Ectodermal cell (in vitro differentiated cells): ENCODE results near the gene CDH4.

Source experiments
- H3K27ac ChIP-seq: 2 replicates; pipeline ENCODE4 v1.7.0; 2013; ENCODE audit warnings: mild to moderate bottlenecking, low read depth, low read length; ENCODE audit not compliant: insufficient read depth, poor library complexity, severe bottlenecking
- H3K27me3 ChIP-seq: 2 replicates; pipeline ENCODE4 v1.7.0; 2013; ENCODE audit warnings: mild to moderate bottlenecking, low read length; ENCODE audit not compliant: insufficient read depth, control insufficient read depth, poor library complexity, severe bottlenecking
- H3K36me3 ChIP-seq: one replicate; pipeline ENCODE4 v1.7.0; 2013; ENCODE audit warnings: low read length; ENCODE audit not compliant: control insufficient read depth, insufficient read depth
- H3K4me1 ChIP-seq: one replicate; pipeline ENCODE4 v1.7.0; 2013; ENCODE audit warnings: low read length; ENCODE audit not compliant: control insufficient read depth, insufficient read depth
- H3K4me3 ChIP-seq: 2 replicates; pipeline ENCODE4 v1.7.0; 2013; ENCODE audit warnings: low read depth, low read length, control low read depth; ENCODE audit not compliant: insufficient read depth
- H3K9me3 ChIP-seq: 2 replicates; pipeline ENCODE4 v1.7.0; 2013; ENCODE audit warnings: mild to moderate bottlenecking, low read length, moderate library complexity; ENCODE audit not compliant: control insufficient read depth
- WGBS, 2 experiments: methylation state at CpG; one replicate each; pipeline ENCODE4 v1.1.7; 2013; ENCODE audit warnings: missing lambda C conversion rate in 2 of 2; 5-methylcytosine and 5-hydroxymethylcytosine counted together

The CDH4 gene

DNA sequence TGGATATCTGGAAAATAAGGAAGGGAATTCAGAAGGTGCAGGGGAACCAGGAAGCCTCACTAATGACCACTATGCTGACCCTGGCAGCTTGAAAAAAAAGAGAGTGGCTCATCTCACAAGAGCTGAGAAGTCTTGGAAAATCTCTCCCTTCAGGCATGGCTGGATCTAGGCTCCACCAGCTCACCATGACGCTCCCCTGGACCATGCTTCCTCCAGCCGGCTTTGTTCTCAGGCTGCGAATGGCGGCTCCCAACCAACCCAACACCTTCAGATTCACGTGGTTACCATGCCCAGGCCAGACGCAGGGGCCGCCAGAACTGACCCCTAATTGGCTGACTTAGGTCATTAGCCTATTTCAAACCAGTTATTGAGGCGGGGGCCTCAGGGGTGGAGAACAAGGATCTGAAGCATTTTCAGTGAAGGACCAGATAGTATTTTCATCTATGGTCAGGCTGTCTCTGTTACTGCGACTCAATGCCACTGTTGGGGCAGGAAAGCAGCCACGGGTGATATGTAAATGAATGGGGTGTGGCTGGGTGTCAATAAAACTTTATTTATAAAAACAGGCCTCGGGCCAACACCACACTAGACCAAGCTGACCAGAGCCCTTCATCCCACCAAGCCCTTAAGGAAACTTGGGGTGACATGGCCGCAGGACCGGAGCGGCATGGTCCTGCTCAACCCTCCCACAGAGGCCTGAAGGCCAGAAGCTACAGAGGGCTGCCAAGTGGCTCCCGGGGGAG lies 653.9 kb downstream of the CDH4 start:
- H3K36me3 ChIP-seq = no peaks in the 10 kb centered on the region
- H3K27ac ChIP-seq = no peak overlapping the region
- 94% methylated on average over 15 of the region's 15 CpGs for WGBS, 2 experiments
- H3K9me3 ChIP-seq = no peaks in the 10 kb centered on the region
- H3K4me3 ChIP-seq = no peak overlapping the region
- H3K27me3 ChIP-seq = no peaks in the 10 kb centered on the region
- peaks cover 6% of the 10 kb centered on the region for H3K4me1 ChIP-seq

DNA sequence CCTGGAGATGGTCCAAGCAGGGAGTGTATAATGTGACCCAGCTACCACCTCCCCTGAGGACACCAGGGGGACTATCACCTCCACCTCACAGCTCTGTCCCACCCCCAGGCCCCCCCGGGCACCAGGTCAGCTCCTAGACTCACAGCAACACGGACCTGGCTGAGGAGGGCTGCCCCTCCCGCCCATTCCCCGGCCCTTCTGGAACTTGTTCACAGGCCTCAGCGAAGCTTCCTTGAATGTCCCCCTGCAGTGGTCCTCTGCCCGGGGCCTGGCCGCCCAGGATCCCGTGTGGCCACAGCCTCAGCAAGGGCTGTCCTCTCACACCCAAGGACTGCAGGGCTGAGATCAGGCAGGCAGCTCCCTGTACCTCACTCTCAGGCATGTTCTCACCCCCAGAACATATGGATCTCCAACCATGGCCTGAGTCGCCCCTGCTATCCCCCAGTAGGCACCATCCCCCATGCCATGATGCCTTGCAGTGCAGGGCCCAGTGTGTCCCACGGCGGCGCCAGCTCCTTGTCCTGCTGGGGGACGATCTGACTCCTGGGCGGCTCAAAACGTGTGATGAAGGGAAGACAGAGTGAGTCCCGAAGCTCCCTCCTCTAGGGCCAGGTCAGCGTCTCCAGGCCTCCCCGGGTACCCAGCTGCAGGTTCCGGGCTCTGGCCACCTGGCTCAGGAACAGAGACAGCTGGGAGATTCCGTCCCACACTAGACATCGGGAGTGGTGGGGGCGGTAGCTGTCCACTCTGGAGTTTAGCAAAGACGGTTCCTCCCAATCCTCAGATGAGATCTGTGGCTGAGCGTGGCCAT lies 655.2 kb downstream of the CDH4 start:
- no peaks in the 10 kb centered on the region for H3K9me3 ChIP-seq
- H3K4me3 ChIP-seq = no peak overlapping the region
- no peak overlapping the region for H3K27ac ChIP-seq
- H3K36me3 ChIP-seq = no peaks in the 10 kb centered on the region
- H3K27me3 ChIP-seq = no peaks in the 10 kb centered on the region
- peaks cover 6% of the 10 kb centered on the region for H3K4me1 ChIP-seq
- WGBS, 2 experiments = 94% methylated on average over 24 of the region's 24 CpGs

DNA sequence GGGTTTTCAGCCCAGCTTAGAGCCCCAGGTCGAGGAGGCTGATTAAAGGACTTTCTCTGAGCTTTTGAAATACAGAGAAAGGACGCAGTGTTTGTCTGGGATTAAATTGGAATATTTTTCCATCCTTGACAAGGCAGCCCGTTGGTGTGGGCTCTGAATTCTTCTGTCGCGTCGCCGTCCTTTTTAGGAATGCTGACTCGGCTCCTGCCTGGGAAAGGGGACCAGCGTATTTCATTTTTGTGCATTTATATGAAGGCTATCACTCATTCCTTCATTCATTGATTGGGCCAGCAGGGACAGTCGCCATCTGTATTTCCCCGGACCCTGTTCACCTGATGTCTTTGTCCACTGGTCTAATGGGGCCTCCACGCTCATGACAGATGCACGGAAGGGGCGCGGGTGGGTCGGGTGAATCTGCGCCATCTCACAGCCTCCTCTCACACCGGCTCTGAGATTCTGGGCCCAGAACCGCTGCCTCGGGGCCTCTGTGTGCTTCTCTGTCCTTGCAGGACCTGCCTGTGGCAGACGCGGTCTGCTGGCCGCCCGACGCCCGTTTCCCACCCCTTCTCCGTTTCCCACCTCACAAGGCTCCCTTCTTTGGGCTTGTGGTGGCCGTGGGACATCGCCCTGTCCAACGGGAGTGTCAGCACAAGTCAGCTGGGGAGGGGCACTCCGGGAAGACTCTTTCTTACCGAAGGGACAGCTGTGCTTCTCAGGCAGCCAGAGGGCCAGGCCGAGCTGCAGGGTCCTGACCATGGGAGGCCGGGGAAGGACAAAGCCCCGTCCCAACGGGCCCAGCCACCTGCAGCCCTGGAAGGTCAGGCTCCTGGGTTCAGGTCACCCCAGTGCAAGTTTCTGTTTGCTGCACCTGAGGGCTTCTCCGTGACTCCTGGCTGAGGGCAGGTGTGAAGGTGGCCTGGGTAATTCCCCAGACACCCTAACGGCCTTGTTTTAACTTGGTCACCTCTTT lies 656.3 kb downstream of the CDH4 start:
- WGBS, 2 experiments = 83% methylated on average over 38 of the region's 38 CpGs
- no peak overlapping the region for H3K4me3 ChIP-seq
- H3K4me1 ChIP-seq = peaks cover 6% of the 10 kb centered on the region
- H3K36me3 ChIP-seq = no peaks in the 10 kb centered on the region
- H3K27ac ChIP-seq = no peak overlapping the region
- no peaks in the 10 kb centered on the region for H3K27me3 ChIP-seq
- no peaks in the 10 kb centered on the region for H3K9me3 ChIP-seq

DNA sequence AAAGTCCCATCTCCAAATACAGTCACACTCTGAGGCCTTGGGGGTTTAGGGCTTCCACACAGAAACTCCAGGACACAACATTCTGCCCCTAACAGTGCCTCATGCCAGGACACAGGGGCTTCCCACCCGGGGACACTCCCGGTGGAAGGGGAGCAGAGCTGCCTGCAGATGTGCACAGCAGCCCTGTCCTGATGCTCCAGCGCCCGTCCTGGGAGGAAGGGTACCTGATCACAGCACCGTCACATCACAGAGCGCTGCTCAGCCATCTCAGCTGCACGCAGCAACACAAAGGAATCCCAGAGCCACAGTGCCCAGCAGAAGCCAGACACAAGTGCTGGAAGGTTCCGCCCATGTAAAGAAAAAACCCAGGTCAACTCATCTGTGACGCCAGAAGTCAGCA lies 657.0 kb downstream of the CDH4 start:
- Histone ChIP-seq H3K27ac (no peak overlapping the region), H3K9me3 (no peaks in the 10 kb centered on the region), H3K27me3 (no peaks in the 10 kb centered on the region), H3K36me3 (no peaks in the 10 kb centered on the region), H3K4me3 (no peak overlapping the region), H3K4me1 (peaks cover 6% of the 10 kb centered on the region)
- WGBS, 2 experiments = 92% methylated on average over 9 of the region's 9 CpGs

DNA sequence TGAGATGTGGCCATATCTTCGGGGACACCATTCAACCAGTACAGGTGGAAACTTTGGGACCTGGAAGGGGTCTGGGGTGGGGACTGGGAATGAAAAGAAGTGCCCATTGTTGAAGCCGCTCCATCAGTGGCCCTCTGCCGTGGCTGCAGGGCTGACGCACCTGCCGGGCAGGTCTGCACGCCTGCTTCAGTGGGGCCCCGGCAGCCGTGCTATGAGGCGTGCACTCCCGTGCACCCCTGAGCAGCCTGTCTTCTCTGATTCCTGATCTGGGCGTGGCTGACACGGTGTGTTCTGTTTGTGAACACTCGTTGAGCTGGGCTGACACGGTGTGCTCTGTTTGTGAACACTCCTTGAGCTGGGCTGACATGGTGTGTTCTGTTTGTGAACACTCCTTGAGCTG lies 657.8 kb downstream of the CDH4 start:
- Histone ChIP-seq H3K4me1 (peaks cover 6% of the 10 kb centered on the region), H3K9me3 (no peaks in the 10 kb centered on the region), H3K27ac (no peak overlapping the region), H3K4me3 (no peak overlapping the region), H3K27me3 (no peaks in the 10 kb centered on the region), H3K36me3 (no peaks in the 10 kb centered on the region)
- 87% methylated on average over 14 of the region's 14 CpGs for WGBS, 2 experiments

DNA sequence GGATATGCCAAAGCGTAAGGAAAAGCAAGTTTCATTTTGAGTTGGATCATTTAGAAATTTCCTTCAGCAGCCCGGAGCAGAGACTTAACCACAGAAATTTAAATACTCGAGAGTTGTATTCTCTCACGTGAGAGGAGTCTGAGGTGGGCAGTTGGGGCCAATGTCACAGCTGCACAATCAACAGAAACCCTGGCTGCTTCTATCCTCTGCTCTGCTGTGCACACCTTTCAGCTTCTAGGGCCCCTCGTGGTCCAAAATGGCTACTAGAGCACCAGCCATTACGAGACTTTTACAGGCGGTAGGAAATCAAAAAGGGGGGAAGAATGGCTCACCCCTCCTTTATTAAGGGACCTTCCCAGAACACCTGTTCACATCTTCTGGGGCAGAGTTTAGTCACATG lies 659.8 kb downstream of the CDH4 start:
- Histone ChIP-seq H3K36me3 (no peaks in the 10 kb centered on the region), H3K4me3 (no peak overlapping the region), H3K9me3 (no peaks in the 10 kb centered on the region), H3K27ac (no peak overlapping the region), H3K4me1 (peaks cover 6% of the 10 kb centered on the region), H3K27me3 (no peaks in the 10 kb centered on the region)
- WGBS, 2 experiments = 78 to 83% methylated on average over 7 of the region's 7 CpGs

DNA sequence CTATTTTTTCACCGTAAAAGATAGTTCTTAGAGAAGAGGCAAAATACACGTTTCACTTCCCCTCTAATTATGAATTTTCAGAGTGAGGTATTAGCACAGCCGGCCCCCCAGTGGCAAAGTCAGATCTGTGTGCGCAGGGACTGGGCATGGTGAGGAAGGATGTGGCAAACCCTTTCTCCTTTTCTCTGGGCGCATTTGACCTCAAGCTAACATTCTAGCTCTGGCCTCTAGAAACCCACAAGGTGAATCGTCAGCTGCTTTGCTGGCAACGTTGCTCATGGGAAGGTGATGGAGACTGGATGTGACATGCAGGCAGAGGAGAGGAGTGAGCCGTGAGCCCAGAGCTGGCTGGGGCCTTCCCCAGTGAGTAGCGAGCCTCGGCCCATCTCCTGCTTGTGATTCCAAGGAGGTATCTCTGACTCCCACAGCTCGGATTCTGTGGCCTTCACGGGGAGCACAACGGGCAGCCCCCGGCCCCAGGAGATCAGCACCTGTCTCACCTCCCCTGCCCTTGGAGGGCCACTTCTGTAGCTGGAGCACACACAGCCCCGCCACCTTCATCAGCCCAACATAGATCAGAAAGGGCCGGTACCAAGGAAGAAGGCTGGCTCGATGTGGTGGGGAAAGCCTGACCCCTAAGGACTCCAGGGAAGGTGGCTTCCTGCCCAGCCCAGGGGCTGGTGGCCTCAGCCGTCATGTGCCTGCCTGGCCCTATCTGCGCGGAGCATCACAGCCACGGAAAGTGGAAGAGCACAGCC lies 660.8 kb downstream of the CDH4 start:
- peaks cover 6% of the 10 kb centered on the region for H3K4me1 ChIP-seq
- no peaks in the 10 kb centered on the region for H3K36me3 ChIP-seq
- H3K27ac ChIP-seq = no peak overlapping the region
- no peaks in the 10 kb centered on the region for H3K9me3 ChIP-seq
- no peaks in the 10 kb centered on the region for H3K27me3 ChIP-seq
- H3K4me3 ChIP-seq = no peak overlapping the region
- 94 to 96% methylated on average over 19 to 21 of the region's 21 CpGs for WGBS, 2 experiments

DNA sequence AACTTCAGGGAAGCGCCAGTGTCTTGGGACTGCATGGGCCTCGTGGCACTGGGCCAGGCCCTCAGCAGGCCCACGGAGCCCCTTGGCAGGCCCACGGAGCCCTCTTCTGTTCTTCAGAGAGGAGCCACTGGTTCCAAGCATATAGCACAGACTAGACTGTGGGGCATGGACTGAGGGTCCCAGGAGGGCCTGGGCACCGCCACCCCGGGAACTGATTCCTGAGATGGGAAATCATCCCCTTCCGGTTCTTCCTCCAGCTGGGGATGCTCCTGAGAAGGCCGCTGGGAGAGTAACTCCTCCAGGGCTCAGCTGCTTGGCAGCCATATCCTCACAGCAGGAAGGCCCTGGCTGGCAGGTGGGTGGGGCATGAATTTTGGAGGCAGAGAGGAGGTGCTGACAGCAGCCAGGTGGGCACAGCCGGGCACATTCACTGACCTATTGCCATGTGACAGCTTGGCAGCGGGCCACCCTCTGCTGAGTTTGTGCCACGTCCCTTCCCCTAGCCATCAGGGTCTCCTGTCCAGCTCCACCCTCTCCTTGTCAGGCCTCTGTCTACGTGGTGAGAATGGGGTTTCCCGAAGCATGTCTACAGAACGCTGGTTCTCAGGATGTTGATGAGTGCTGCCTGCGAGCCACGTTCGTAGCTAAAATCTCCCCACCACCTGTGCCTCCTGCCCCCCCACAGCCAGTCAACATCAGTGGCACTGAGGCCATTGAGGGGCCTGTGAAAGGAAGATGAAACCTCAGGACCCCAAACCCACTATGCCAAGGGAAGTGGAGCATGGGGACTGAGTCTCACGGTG lies 661.6 kb downstream of the CDH4 start:
- Histone ChIP-seq H3K4me3 (no peak overlapping the region), H3K27me3 (no peaks in the 10 kb centered on the region), H3K9me3 (no peaks in the 10 kb centered on the region), H3K27ac (no peak overlapping the region), H3K36me3 (no peaks in the 10 kb centered on the region), H3K4me1 (peaks cover 1% of the 10 kb centered on the region)
- WGBS, 2 experiments = 87 to 88% methylated on average over 18 of the region's 18 CpGs

DNA sequence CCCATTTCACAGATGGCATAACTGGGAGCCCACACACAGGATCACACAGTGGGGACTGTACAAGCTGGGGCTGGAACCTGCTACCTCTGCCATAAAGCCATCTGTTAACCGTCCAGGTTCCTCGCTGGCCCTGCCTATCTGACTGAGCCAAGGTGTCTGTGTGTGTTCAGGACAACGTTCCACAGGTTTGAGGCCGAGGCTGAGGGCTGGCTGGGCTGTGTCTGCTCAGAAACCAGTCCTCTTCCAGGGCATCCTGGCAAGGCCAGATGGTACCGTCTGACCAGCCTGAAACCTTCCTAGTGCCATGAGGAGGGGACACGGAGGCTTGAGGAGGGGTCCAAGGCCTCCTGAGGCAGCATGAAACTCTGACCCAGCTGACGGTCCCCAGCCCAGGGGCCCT lies 663.0 kb downstream of the CDH4 start:
- whole genome bisulfite sequencing, 2 experiments = 92 to 93% methylated on average over 7 of the region's 7 CpGs
- no peak overlapping the region for H3K4me3 ChIP-seq
- no peaks in the 10 kb centered on the region for H3K4me1 ChIP-seq
- H3K27me3 ChIP-seq = no peaks in the 10 kb centered on the region
- H3K36me3 ChIP-seq = no peaks in the 10 kb centered on the region
- no peaks in the 10 kb centered on the region for H3K9me3 ChIP-seq
- H3K27ac ChIP-seq = no peak overlapping the region
